ENCODE measurements around the gene ATP2C2. TPM values are rescaled to one million over a fixed set of nuclear protein-coding genes. Genes with fewer than 3 reads are reported as not detected.
"Not testable (repeated sequence)": the region's sequence is repeated elsewhere in the genome, so short reads cannot be mapped to it uniquely, and the experiment has no call there.

Gene ATP2C2
- total RNA-seq, 1 experiment from 2014 or later = 26.0 TPM

DNA sequence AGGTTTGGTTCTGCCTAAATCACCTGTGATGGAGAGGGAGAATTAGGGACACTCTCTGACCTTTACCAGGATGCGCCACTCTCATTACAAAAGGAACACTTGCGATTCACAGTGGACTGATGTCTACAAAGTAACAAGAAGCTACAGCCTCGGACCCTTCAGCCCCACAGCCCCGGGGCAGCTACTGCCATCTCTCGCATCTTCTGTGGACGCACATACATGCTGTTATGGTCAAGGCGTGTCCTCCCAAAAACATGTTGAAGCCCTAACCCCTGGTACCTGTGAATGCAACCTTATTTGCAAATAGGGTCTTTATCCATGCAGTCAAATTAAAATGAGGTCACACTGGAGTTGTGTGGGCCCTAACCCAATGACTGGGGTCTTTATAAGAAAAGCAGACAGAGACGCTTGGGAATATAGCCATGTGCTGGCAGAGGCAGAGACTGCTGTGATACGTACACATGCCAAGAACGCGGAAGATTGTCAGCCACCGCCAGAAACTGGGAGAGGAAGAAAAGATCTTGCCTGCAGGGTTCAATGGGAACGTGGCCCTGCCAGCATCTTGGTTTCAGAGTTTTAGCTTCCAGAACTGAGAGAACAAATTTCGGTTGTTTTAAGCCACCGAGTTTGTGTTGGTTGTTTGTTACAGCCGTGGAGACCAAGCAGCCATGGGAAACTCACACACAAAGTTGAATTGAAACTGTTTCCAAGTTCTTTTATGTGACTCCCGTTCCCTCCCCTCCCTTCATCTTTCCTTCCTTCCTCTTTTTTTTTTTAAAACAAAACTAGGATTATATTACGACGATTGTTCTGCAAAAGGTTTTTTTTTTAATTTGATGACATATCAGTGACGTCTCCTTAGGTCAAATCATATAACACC lies 23.1 kb downstream of the ATP2C2 start:
- Histone ChIP-seq H3K4me3 (ENCODE audit: low read length) (no peak overlapping the region), H3K4me2 (ENCODE audit: low read length) (no peak overlapping the region), H3K9me3 (ENCODE audit: low read length) (no peaks in the 10 kb centered on the region), H3K36me3 (ENCODE audit: low read depth, low read length) (no peaks in the 10 kb centered on the region), H4K20me1 (ENCODE audit: low read length) (no peaks in the 10 kb centered on the region), H3K27ac (ENCODE audit: low read length) (no peak overlapping the region), H3K9ac (ENCODE audit: low read length) (no peak overlapping the region), H2AFZ (ENCODE audit: low read length) (no peak overlapping the region), H3F3A (ENCODE audit: low read length, unreplicated experiment) (no peaks in the 10 kb centered on the region), H3K9me2 (replicated peaks; ENCODE audit: low read length) (no peaks in the 10 kb centered on the region), H3K4me1 (ENCODE audit: insufficient read depth, low read length) (peaks cover 7% of the 10 kb centered on the region), H3K27me3 (ENCODE audit: low read length) (no peaks in the 10 kb centered on the region), H3K79me2 (ENCODE audit: low read length) (peaks cover 14% of the 10 kb centered on the region)
- BruUV-seq (replicated peaks) = no TSS peak
- no peak for ATAC-seq
- DNase-seq = no peak
- ChIA-PET CTCF (no interaction called here), POLR2A (ENCODE audit: unreplicated experiment) (no interaction called here)
- TF ChIP-seq EZH2 (IDR thresholded peaks at IDR 0.05; ENCODE audit: low read length, unreplicated experiment) (no peak), EZH2phosphoT487 (IDR thresholded peaks at IDR 0.05; ENCODE audit: borderline replicate concordance, low read length) (no peak)
- TF ChIP-seq, protein P1, sequence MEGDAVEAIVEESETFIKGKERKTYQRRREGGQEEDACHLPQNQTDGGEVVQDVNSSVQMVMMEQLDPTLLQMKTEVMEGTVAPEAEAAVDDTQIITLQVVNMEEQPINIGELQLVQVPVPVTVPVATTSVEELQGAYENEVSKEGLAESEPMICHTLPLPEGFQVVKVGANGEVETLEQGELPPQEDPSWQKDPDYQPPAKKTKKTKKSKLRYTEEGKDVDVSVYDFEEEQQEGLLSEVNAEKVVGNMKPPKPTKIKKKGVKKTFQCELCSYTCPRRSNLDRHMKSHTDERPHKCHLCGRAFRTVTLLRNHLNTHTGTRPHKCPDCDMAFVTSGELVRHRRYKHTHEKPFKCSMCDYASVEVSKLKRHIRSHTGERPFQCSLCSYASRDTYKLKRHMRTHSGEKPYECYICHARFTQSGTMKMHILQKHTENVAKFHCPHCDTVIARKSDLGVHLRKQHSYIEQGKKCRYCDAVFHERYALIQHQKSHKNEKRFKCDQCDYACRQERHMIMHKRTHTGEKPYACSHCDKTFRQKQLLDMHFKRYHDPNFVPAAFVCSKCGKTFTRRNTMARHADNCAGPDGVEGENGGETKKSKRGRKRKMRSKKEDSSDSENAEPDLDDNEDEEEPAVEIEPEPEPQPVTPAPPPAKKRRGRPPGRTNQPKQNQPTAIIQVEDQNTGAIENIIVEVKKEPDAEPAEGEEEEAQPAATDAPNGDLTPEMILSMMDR (conservative IDR thresholded peaks at IDR 0.05; ENCODE audit: low read depth, low read length) = no peak
- intact Hi-C loops (cut with micrococcal nuclease) = no loop called here

DNA sequence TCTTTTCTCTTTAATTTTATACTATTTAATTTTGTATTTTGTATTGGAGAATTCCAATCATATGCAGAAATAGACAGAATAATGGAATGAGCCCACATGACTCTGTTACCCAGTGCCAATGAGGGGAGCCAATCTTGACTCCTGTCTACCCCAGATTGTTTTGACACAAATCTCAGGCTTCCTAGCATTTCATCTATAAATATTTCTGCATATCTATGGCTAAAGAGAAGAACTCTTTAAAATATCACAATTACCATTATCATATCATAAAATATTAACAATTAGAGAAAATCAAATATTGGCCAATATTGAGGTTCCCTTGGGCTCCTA lies 23.7 kb downstream of the ATP2C2 start:
- H2AFZ ChIP-seq (ENCODE audit: low read length) = no peak overlapping the region
- ChIA-PET POLR2A (ENCODE audit: unreplicated experiment) (no interaction called here), CTCF (no interaction called here)
- no peaks in the 10 kb centered on the region for H3K9me3 ChIP-seq (ENCODE audit: low read length)
- BruUV-seq (replicated peaks) = no TSS peak
- no peak overlapping the region for H3K4me2 ChIP-seq (ENCODE audit: low read length)
- H3K27ac ChIP-seq (ENCODE audit: low read length) = no peak overlapping the region
- H3K4me3 ChIP-seq (ENCODE audit: low read length) = no peak overlapping the region
- ATAC-seq = no peak
- H3K4me1 ChIP-seq (ENCODE audit: insufficient read depth, low read length) = peaks cover 12% of the 10 kb centered on the region
- H3K9ac ChIP-seq (ENCODE audit: low read length) = no peak overlapping the region
- peaks cover 14% of the 10 kb centered on the region for H3K79me2 ChIP-seq (ENCODE audit: low read length)
- H4K20me1 ChIP-seq (ENCODE audit: low read length) = peaks cover 3% of the 10 kb centered on the region; the same call in 1 of the 2 replicates
- no peaks in the 10 kb centered on the region for H3K27me3 ChIP-seq (ENCODE audit: low read length)
- TF ChIP-seq, protein P1 (conservative IDR thresholded peaks at IDR 0.05; ENCODE audit: low read depth, low read length) = no peak
- TF ChIP-seq EZH2 (IDR thresholded peaks at IDR 0.05; ENCODE audit: low read length, unreplicated experiment) (no peak), EZH2phosphoT487 (IDR thresholded peaks at IDR 0.05; ENCODE audit: borderline replicate concordance, low read length) (no peak)
- intact Hi-C loops (cut with micrococcal nuclease) = no loop called here
- no peaks in the 10 kb centered on the region for H3K36me3 ChIP-seq (ENCODE audit: low read depth, low read length)
- no peaks in the 10 kb centered on the region for H3K9me2 ChIP-seq (replicated peaks; ENCODE audit: low read length)
- DNase-seq = no peak
- no peaks in the 10 kb centered on the region for H3F3A ChIP-seq (ENCODE audit: low read length, unreplicated experiment)

DNA sequence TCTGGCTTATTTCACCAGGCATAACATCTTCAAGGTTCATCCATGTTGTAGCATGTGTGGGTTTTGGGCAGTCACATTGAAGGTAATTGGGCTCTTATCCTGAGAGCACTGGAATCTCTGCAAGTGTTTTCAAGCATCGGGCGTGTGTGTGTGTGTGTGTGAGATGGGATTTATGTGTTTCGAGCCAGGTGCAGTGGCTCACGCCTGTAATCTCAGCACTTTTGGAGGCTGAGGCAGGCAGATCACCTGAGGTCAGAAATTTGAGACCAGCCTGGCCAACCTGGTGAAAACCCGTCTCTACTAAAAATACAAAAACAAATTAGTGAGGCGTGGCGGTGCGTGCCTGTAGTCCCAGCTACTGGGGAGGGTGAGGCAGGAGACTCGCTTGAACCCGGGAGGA lies 27.7 kb downstream of the ATP2C2 start:
- peak overlapping the region; percentile 41 for H3K27ac ChIP-seq (ENCODE audit: low read length)
- H3K9ac ChIP-seq (ENCODE audit: low read length); H3F3A ChIP-seq (ENCODE audit: low read length, unreplicated experiment); H3K9me3 ChIP-seq (ENCODE audit: low read length); H3K4me3 ChIP-seq (ENCODE audit: low read length); intact Hi-C loops (cut with micrococcal nuclease); POLR2A ChIA-PET (ENCODE audit: unreplicated experiment); H2AFZ ChIP-seq (ENCODE audit: low read length); CTCF ChIA-PET; H3K79me2 ChIP-seq (ENCODE audit: low read length); H3K36me3 ChIP-seq (ENCODE audit: low read depth, low read length); H3K27me3 ChIP-seq (ENCODE audit: low read length); H4K20me1 ChIP-seq (ENCODE audit: low read length); DNase-seq; ATAC-seq; BruUV-seq (replicated peaks); H3K9me2 ChIP-seq (replicated peaks; ENCODE audit: low read length): not testable (repeated sequence)
- peaks cover 14% of the 10 kb centered on the region for H3K4me1 ChIP-seq (ENCODE audit: insufficient read depth, low read length)
- H3K4me2 ChIP-seq (ENCODE audit: low read length) = peak overlapping the region; percentile 31
